PC-3 (cell line): ENCODE results near the gene ZKSCAN4. TPM values are rescaled to one million over a fixed set of nuclear protein-coding genes. Genes with fewer than 3 reads are reported as not detected.

Experiments
- ATAC-seq: fragments of 200-7000 bp; cut with Tn5 transposase; 2 replicates; pipeline ENCODE4 v1.9.1; 2020; ENCODE audit warnings: mild to moderate bottlenecking, moderate library complexity
- BruUV-seq: library from RNA; stranded (reverse); fragments of 400-500 nt; replicated peaks from 2 replicates; lab custom pipeline; 2021; lab: Mats Ljungman, UMichigan
- CTCF ChIA-PET: fragments of 300-600 bp; sonication (Branson Sonifier 250); formaldehyde crosslinking; loops from one replicate; lab custom pipeline; 2022; ENCODE audit warnings: antibody characterized with exemption; lab: Charles Lee
- POLR2A ChIA-PET: fragments of 300-600 bp; sonication (Branson Sonifier 250); formaldehyde crosslinking; loops from one replicate; lab custom pipeline; 2022; ENCODE audit warnings: antibody characterized with exemption; ENCODE audit not compliant: unreplicated experiment; lab: Charles Lee
- DNase-seq: peaks from one replicate; pipeline ENCODE4 v3.0.0-alpha.2; 2015
- H2AFZ ChIP-seq: fragments of 300-600 bp; sonication (generic); 2 replicates; pipeline ENCODE4 v1.6.0; 2016; ENCODE audit warnings: antibody characterized with exemption, low read length
- H3F3A ChIP-seq: fragments of 300-600 bp; sonication (generic); one replicate; pipeline ENCODE4 v1.6.0; 2017; ENCODE audit warnings: antibody characterized with exemption, low read length, control low read depth, mild to moderate bottlenecking; ENCODE audit not compliant: unreplicated experiment
- H3K27ac ChIP-seq: fragments of 300-600 bp; sonication (generic); 2 replicates; pipeline ENCODE4 v1.5.1; 2016; ENCODE audit warnings: mild to moderate bottlenecking, low read length
- H3K27me3 ChIP-seq: fragments of 300-600 bp; sonication (generic); 2 replicates; pipeline ENCODE4 v1.6.1; 2016; ENCODE audit warnings: low read length, mixed read lengths
- H3K36me3 ChIP-seq: fragments of 300-600 bp; sonication (generic); 2 replicates; pipeline ENCODE4 v1.6.1; 2016; ENCODE audit warnings: low read depth, mixed run types, low read length, mixed read lengths
- H3K4me1 ChIP-seq: fragments of 300-600 bp; sonication (generic); 2 replicates; pipeline ENCODE4 v1.5.1; 2016; ENCODE audit warnings: low read length; ENCODE audit not compliant: insufficient read depth
- H3K4me2 ChIP-seq: fragments of 300-600 bp; sonication (generic); 2 replicates; pipeline ENCODE4 v1.6.0; 2016; ENCODE audit warnings: low read length
- H3K4me3 ChIP-seq: fragments of 300-600 bp; sonication (generic); 2 replicates; pipeline ENCODE4 v1.5.1; 2016; ENCODE audit warnings: mild to moderate bottlenecking, low read length, mixed read lengths
- H3K79me2 ChIP-seq: fragments of 300-600 bp; sonication (generic); 2 replicates; pipeline ENCODE4 v1.6.1; 2017; ENCODE audit warnings: low read length, mixed read lengths
- H3K9ac ChIP-seq: fragments of 300-600 bp; sonication (generic); 2 replicates; pipeline ENCODE4 v1.6.0; 2016; ENCODE audit warnings: mild to moderate bottlenecking, low read length
- H3K9me2 ChIP-seq: fragments of 300-600 bp; sonication (generic); replicated peaks from 2 replicates; pipeline ENCODE4 v1.6.1; 2016; ENCODE audit warnings: mixed run types, low read length, mixed read lengths
- H3K9me3 ChIP-seq: fragments of 300-600 bp; sonication (generic); 2 replicates; pipeline ENCODE4 v1.6.1; 2016; ENCODE audit warnings: low read length, mixed read lengths
- H4K20me1 ChIP-seq: fragments of 300-600 bp; sonication (generic); 2 replicates; pipeline ENCODE4 v1.6.1; 2016; ENCODE audit warnings: low read length, mixed read lengths
- EZH2 ChIP-seq: fragments of 300-600 bp; sonication (generic); IDR thresholded peaks from one replicate; pipeline ENCODE4 v1.6.1; 2017; ENCODE audit warnings: antibody characterized with exemption, mild to moderate bottlenecking, low read length; ENCODE audit not compliant: unreplicated experiment
- EZH2phosphoT487 ChIP-seq: fragments of 300-600 bp; sonication (generic); IDR thresholded peaks from 2 replicates; pipeline ENCODE4 v1.6.1; 2018; ENCODE audit warnings: mild to moderate bottlenecking, antibody characterized with exemption, low read length, borderline replicate concordance
- intact Hi-C: fragments of 100-400 bp; cut with micrococcal nuclease; formaldehyde crosslinking; loops from 2 replicates; pipeline ENCODE4 v1.9.0; 2023
- total RNA-seq: library from RNA; depleted of rRNA; stranded (reverse); fragments of >200 nt; gene quantifications from 2 replicates; pipeline ENCODE4 v1.2.3, GENCODE V29; 2014; rRNA removed
- TF ChIP-seq, protein P1 (sequence below): fragments of 300-600 bp; sonication (generic); conservative IDR thresholded peaks from 2 replicates; pipeline ENCODE4 v1.5.1; 2017; ENCODE audit warnings: antibody characterized with exemption, low read depth, mild to moderate bottlenecking, low read length

Gene ZKSCAN4
- total RNA-seq, 1 experiment from 2014 or later, result 2.3 TPM

DNA sequence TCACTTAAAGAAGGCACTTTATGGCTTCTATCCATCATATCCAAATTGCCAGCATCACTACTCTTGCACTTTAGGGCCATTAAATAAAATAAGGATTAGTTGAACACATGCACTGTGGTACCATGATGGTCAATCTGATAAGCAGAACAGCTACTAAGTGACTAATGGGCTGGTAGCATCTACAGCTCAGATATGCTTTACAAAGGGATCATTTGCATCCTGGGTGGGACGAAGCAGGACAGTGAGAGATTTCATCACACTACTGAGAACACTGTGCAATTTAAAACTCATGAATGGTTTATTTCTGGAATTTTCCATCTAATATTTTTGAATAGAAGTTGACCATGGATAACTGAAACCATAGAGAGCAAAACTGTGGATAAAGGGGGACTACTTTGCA is 52.0 kb downstream of the ZKSCAN4 start:
- Histone ChIP-seq H3K79me2 (no peaks in the 10 kb centered on the region), H3K27ac (no peak overlapping the region), H3K9me3 (no peaks in the 10 kb centered on the region), H3K9me2 (no peaks in the 10 kb centered on the region), H3K4me1 (no peaks in the 10 kb centered on the region), H4K20me1 (no peaks in the 10 kb centered on the region), H3K4me3 (no peak overlapping the region), H3K4me2 (no peak overlapping the region), H3K27me3 (no peaks in the 10 kb centered on the region), H3K9ac (no peak overlapping the region), H3F3A (no peaks in the 10 kb centered on the region), H2AFZ (no peak overlapping the region), H3K36me3 (no peaks in the 10 kb centered on the region)
- intact Hi-C loops, result no loop called here
- no peak for ATAC-seq
- BruUV-seq, result no TSS peak
- CTCF ChIA-PET, result no interaction called here
- no peak for TF ChIP-seq EZH2
- TF ChIP-seq, protein P1, sequence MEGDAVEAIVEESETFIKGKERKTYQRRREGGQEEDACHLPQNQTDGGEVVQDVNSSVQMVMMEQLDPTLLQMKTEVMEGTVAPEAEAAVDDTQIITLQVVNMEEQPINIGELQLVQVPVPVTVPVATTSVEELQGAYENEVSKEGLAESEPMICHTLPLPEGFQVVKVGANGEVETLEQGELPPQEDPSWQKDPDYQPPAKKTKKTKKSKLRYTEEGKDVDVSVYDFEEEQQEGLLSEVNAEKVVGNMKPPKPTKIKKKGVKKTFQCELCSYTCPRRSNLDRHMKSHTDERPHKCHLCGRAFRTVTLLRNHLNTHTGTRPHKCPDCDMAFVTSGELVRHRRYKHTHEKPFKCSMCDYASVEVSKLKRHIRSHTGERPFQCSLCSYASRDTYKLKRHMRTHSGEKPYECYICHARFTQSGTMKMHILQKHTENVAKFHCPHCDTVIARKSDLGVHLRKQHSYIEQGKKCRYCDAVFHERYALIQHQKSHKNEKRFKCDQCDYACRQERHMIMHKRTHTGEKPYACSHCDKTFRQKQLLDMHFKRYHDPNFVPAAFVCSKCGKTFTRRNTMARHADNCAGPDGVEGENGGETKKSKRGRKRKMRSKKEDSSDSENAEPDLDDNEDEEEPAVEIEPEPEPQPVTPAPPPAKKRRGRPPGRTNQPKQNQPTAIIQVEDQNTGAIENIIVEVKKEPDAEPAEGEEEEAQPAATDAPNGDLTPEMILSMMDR, result no peak
- TF ChIP-seq EZH2phosphoT487, result no peak
- POLR2A ChIA-PET, result no interaction called here
- DNase-seq, result no peak

Other genes starting within 250 kb of the ZKSCAN4 start
- gene ZNF165, start 171.7 kb downstream of the ZKSCAN4 start, total RNA-seq, result 8.9 and 12.1 TPM in 2 replicates
- 4.5 and 8.1 TPM in 2 replicates for gene ZSCAN16, start 127.7 kb downstream of the ZKSCAN4 start, total RNA-seq
- 10.3 and 12.0 TPM in 2 replicates for gene ZKSCAN8, start 110.4 kb downstream of the ZKSCAN4 start, total RNA-seq
- 10.8 and 11.7 TPM in 2 replicates for gene ZSCAN9, start 27.0 kb downstream of the ZKSCAN4 start, total RNA-seq
- not detected in 2 replicates for gene NKAPL, start 7.0 kb upstream of the ZKSCAN4 start, total RNA-seq
- gene ZSCAN26, start 14.9 kb upstream of the ZKSCAN4 start, total RNA-seq, result 10.8 and 12.3 TPM in 2 replicates
- 6.2 and 9.0 TPM in 2 replicates for gene PGBD1, start 29.3 kb upstream of the ZKSCAN4 start, total RNA-seq
- 10.7 and 16.9 TPM in 2 replicates for gene ZSCAN31, start 83.9 kb upstream of the ZKSCAN4 start, total RNA-seq
- gene ZKSCAN3, start 97.7 kb upstream of the ZKSCAN4 start, total RNA-seq, result 1.9 and 2.3 TPM in 2 replicates
- 0.58 and 0.95 TPM in 2 replicates for gene ZSCAN12, start 147.5 kb upstream of the ZKSCAN4 start, total RNA-seq
- gene ZSCAN23, start 191.2 kb upstream of the ZKSCAN4 start, total RNA-seq, result 2.2 and 3.4 TPM in 2 replicates